22Rv1 (cell line): ENCODE results near the gene PCDHGB5.

Experiments
- ZFX ChIP-seq: fragments of 450-650 bp; IDR thresholded peaks from 2 replicates; pipeline ENCODE4 v1.6.1; 2017; ENCODE audit warnings: antibody characterized with exemption, borderline replicate concordance
- TF ChIP-seq, protein P1 (sequence below): fragments of 450-650 bp; IDR thresholded peaks from 2 replicates; pipeline ENCODE4 v1.5.1; 2017; ENCODE audit warnings: mild to moderate bottlenecking

DNA sequence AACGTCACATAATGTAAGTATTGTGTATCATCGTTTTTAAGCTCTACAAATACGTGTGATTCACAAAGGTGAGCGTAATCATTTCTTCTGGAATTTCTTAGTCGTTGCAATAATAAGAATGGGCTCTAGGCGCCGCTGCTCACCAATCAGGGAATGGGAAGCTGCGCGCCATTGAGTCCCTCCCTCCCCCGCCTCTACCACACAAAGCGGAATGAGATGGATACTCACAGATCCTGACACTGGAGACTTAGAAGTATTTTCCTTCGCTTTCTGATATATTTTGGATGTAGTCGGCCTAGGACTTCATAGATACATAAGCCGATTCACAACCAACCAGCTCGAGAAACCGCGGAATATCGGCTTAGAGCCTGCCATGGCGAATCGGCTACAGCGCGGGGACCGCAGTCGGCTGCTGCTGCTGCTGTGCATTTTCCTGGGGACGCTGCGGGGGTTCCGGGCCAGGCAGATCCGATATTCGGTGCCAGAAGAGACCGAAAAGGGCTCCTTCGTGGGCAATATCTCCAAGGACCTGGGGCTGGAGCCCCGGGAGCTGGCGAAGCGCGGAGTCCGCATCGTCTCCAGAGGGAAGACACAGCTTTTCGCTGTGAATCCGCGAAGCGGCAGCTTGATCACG is 23.2 kb downstream of the PCDHGB5 start, which contains the start of gene PCDHGA11:
- TF ChIP-seq, protein P1, sequence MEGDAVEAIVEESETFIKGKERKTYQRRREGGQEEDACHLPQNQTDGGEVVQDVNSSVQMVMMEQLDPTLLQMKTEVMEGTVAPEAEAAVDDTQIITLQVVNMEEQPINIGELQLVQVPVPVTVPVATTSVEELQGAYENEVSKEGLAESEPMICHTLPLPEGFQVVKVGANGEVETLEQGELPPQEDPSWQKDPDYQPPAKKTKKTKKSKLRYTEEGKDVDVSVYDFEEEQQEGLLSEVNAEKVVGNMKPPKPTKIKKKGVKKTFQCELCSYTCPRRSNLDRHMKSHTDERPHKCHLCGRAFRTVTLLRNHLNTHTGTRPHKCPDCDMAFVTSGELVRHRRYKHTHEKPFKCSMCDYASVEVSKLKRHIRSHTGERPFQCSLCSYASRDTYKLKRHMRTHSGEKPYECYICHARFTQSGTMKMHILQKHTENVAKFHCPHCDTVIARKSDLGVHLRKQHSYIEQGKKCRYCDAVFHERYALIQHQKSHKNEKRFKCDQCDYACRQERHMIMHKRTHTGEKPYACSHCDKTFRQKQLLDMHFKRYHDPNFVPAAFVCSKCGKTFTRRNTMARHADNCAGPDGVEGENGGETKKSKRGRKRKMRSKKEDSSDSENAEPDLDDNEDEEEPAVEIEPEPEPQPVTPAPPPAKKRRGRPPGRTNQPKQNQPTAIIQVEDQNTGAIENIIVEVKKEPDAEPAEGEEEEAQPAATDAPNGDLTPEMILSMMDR: peak; percentile 89
- no peak for TF ChIP-seq ZFX
